Vagina (tissue), 2 donors: Measurements from ENCODE around the gene PRSS1.
"Not testable (repeated sequence)": the region's sequence is repeated elsewhere in the genome, so short reads cannot be mapped to it uniquely, and the experiment has no call there.

Experiments
- POLR2A ChIP-seq, 2 donors: fragments of 450-650 bp; IDR thresholded peaks; one replicate each; pipeline ENCODE4 v1.6.1; 2017; ENCODE audit warnings: antibody characterized with exemption in 2 of 2, mild to moderate bottlenecking in 2 of 2, moderate library complexity in 2 of 2
- TF ChIP-seq, protein P1 (sequence below), 3 experiments: fragments of 450-650 bp in 2 of 3; fragments of 200-600 bp in 1 of 3; sonication (generic) in 1 of 3; IDR thresholded peaks; one replicate each; pipeline ENCODE4 v1.5.1; 2017 to 2019; ENCODE audit warnings: antibody characterized with exemption in 3 of 3, mild to moderate bottlenecking in 2 of 3, moderate library complexity in 2 of 3

DNA sequence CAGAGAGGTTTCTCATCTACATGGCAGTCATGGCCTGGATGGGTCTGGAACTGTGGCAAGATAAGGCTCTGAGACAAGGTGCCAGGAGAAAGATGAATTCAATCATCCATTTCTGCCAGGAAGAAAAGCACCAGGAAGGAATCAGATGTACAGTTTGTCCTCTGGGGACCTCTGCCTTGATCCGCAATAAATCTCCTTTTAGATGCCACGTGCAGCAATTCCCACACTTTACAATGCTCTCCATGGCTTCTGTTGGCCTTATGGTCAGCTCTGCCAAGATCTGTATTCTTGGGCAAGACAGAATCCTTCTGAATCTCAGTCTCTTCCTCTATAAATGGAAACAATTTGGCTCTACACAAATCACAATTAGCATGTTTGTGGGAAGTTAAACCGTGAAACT lies 9.0 kb downstream of the PRSS1 start:
- TF ChIP-seq, protein P1, sequence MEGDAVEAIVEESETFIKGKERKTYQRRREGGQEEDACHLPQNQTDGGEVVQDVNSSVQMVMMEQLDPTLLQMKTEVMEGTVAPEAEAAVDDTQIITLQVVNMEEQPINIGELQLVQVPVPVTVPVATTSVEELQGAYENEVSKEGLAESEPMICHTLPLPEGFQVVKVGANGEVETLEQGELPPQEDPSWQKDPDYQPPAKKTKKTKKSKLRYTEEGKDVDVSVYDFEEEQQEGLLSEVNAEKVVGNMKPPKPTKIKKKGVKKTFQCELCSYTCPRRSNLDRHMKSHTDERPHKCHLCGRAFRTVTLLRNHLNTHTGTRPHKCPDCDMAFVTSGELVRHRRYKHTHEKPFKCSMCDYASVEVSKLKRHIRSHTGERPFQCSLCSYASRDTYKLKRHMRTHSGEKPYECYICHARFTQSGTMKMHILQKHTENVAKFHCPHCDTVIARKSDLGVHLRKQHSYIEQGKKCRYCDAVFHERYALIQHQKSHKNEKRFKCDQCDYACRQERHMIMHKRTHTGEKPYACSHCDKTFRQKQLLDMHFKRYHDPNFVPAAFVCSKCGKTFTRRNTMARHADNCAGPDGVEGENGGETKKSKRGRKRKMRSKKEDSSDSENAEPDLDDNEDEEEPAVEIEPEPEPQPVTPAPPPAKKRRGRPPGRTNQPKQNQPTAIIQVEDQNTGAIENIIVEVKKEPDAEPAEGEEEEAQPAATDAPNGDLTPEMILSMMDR (IDR thresholded peaks at IDR 0.05): not testable (repeated sequence)
- not testable (repeated sequence) for TF ChIP-seq POLR2A (IDR thresholded peaks at IDR 0.05)
